Measurements from ENCODE around the gene CDKAL1. TPM values are rescaled to one million over a fixed set of nuclear protein-coding genes. Genes with fewer than 3 reads are reported as not detected.

CDKAL1 gene
- total RNA-seq, 2 experiments from 2014 or later, result 22.1 to 23.4 TPM

GRCh38 chr6:21208081-21208795 lies 674.0 kb downstream of the CDKAL1 start:
- Mint-ChIP-seq H3K9me3 (ENCODE audit: low read depth) (peaks cover 6% of the 10 kb centered on the region), H3K4me1 (peaks cover 2% of the 10 kb centered on the region), H3K27ac (no peak overlapping the region), H3K36me3 (ENCODE audit: low read depth) (peaks cover 59% of the 10 kb centered on the region), H3K4me3 (no peak overlapping the region), H3K27me3 (no peaks in the 10 kb centered on the region)
- no peak for ATAC-seq
- ChIA-PET POLR2A (no interaction called here), CTCF (no interaction called here)
- DNase-seq, result no peak
- intact Hi-C loops (cut with DNase I, micrococcal nuclease), result no loop called here

GRCh38 chr6:21208796-21209186 lies 674.5 kb downstream of the CDKAL1 start:
- intact Hi-C loops (cut with DNase I, micrococcal nuclease), result no loop called here
- Mint-ChIP-seq H3K4me3 (no peak overlapping the region), H3K27ac (no peak overlapping the region), H3K9me3 (ENCODE audit: low read depth) (peaks cover 6% of the 10 kb centered on the region), H3K36me3 (ENCODE audit: low read depth) (peaks cover 59% of the 10 kb centered on the region), H3K27me3 (no peaks in the 10 kb centered on the region), H3K4me1 (peaks cover 2% of the 10 kb centered on the region)
- CTCF ChIA-PET, result no interaction called here
- ATAC-seq (no peak), DNase-seq (no peak)
- POLR2A ChIA-PET, result no interaction called here

- peaks cover 53% of the 10 kb centered on the region for H3K36me3 Mint-ChIP-seq (ENCODE audit: low read depth)
- ATAC-seq (no peak), DNase-seq (no peak)
- H3K27me3 Mint-ChIP-seq, result no peaks in the 10 kb centered on the region
- ChIA-PET POLR2A (no interaction called here), CTCF (interaction anchor here (1.0 kb wide), 1 partner anchor 647 kb away, joined by 3 read pairs; no protein-coding TSS in a partner anchor)
- intact Hi-C loops (cut with DNase I, micrococcal nuclease), result no loop called here
- H3K4me3 Mint-ChIP-seq, result no peak overlapping the region
- no peak overlapping the region for H3K27ac Mint-ChIP-seq
- peaks cover 8% of the 10 kb centered on the region for H3K9me3 Mint-ChIP-seq (ENCODE audit: low read depth)
- peaks cover 2% of the 10 kb centered on the region for H3K4me1 Mint-ChIP-seq
Measured at GRCh38 chr6:21213492-21213891, 679.2 kb downstream of the CDKAL1 start.

- peaks cover 2% of the 10 kb centered on the region for H3K4me1 Mint-ChIP-seq
- H3K4me3 Mint-ChIP-seq, result no peak overlapping the region
- peaks cover 8% of the 10 kb centered on the region for H3K9me3 Mint-ChIP-seq (ENCODE audit: low read depth)
- no peak for ATAC-seq
- intact Hi-C loops (cut with DNase I, micrococcal nuclease), result no loop called here
- no peak for DNase-seq
- H3K36me3 Mint-ChIP-seq (ENCODE audit: low read depth), result peaks cover 48% of the 10 kb centered on the region
- ChIA-PET CTCF (interaction anchor here (0.6 kb wide), 1 partner anchor 1484 kb away, joined by 6 read pairs; no protein-coding TSS in a partner anchor), POLR2A (no interaction called here)
- H3K27ac Mint-ChIP-seq, result no peak overlapping the region
- H3K27me3 Mint-ChIP-seq, result no peaks in the 10 kb centered on the region
Measured at GRCh38 chr6:21214738-21215448, 680.6 kb downstream of the CDKAL1 start.

- Mint-ChIP-seq H3K27me3 (no peaks in the 10 kb centered on the region), H3K9me3 (ENCODE audit: low read depth) (peaks cover 3% of the 10 kb centered on the region), H3K4me1 (no peaks in the 10 kb centered on the region), H3K27ac (no peak overlapping the region), H3K36me3 (ENCODE audit: low read depth) (peaks cover 41% of the 10 kb centered on the region), H3K4me3 (no peak overlapping the region)
- CTCF ChIA-PET, result no interaction called here
- ATAC-seq (no peak), DNase-seq (no peak)
- intact Hi-C loops (cut with DNase I, micrococcal nuclease), result no loop called here
- POLR2A ChIA-PET, result no interaction called here
Measured at GRCh38 chr6:21219241-21219640, 685.0 kb downstream of the CDKAL1 start.

- intact Hi-C loops (cut with DNase I, micrococcal nuclease), result no loop called here
- DNase-seq (no peak), ATAC-seq (no peak)
- peaks cover 3% of the 10 kb centered on the region for H3K9me3 Mint-ChIP-seq (ENCODE audit: low read depth)
- ChIA-PET POLR2A (no interaction called here), CTCF (no interaction called here)
- H3K27me3 Mint-ChIP-seq, result no peaks in the 10 kb centered on the region
- no peak overlapping the region for H3K27ac Mint-ChIP-seq
- peaks cover 35% of the 10 kb centered on the region for H3K36me3 Mint-ChIP-seq (ENCODE audit: low read depth)
- H3K4me3 Mint-ChIP-seq, result no peak overlapping the region
- no peaks in the 10 kb centered on the region for H3K4me1 Mint-ChIP-seq
Measured at GRCh38 chr6:21219856-21220255, 685.6 kb downstream of the CDKAL1 start.

GRCh38 chr6:21220271-21220987 lies 686.2 kb downstream of the CDKAL1 start:
- Mint-ChIP-seq H3K4me1 (no peaks in the 10 kb centered on the region), H3K27ac (no peak overlapping the region), H3K9me3 (ENCODE audit: low read depth) (peaks cover 4% of the 10 kb centered on the region), H3K36me3 (ENCODE audit: low read depth) (peaks cover 31% of the 10 kb centered on the region), H3K4me3 (no peak overlapping the region), H3K27me3 (no peaks in the 10 kb centered on the region)
- CTCF ChIA-PET, result interaction anchor here (0.6 kb wide), 1 partner anchor 101 kb away, joined by 4 read pairs; no protein-coding TSS in a partner anchor
- intact Hi-C loops (cut with DNase I, micrococcal nuclease), result no loop called here
- ATAC-seq, result no peak
- no peak for DNase-seq
- POLR2A ChIA-PET, result interaction anchor here (0.6 kb wide), 1 partner anchor 452 kb away, joined by 6 read pairs; no protein-coding TSS in a partner anchor

- Mint-ChIP-seq H3K4me3 (no peak overlapping the region), H3K27me3 (no peaks in the 10 kb centered on the region), H3K36me3 (ENCODE audit: low read depth) (peaks cover 36% of the 10 kb centered on the region), H3K9me3 (ENCODE audit: low read depth) (peaks cover 3% of the 10 kb centered on the region), H3K4me1 (no peaks in the 10 kb centered on the region), H3K27ac (no peak overlapping the region)
- intact Hi-C loops (cut with DNase I, micrococcal nuclease), result no loop called here
- POLR2A ChIA-PET, result no interaction called here
- DNase-seq (no peak), ATAC-seq (no peak)
- CTCF ChIA-PET, result no interaction called here
Measured at GRCh38 chr6:21222656-21223055, 688.4 kb downstream of the CDKAL1 start.

GRCh38 chr6:21225912-21226311 lies 691.7 kb downstream of the CDKAL1 start:
- ChIA-PET CTCF (no interaction called here), POLR2A (no interaction called here)
- H3K27ac Mint-ChIP-seq, result no peak overlapping the region
- H3K27me3 Mint-ChIP-seq, result no peaks in the 10 kb centered on the region
- no peak overlapping the region for H3K4me3 Mint-ChIP-seq
- no peaks in the 10 kb centered on the region for H3K4me1 Mint-ChIP-seq
- peaks cover 43% of the 10 kb centered on the region for H3K36me3 Mint-ChIP-seq (ENCODE audit: low read depth)
- H3K9me3 Mint-ChIP-seq (ENCODE audit: low read depth), result peaks cover 3% of the 10 kb centered on the region
- DNase-seq, result no peak
- ATAC-seq, result no peak
- intact Hi-C loops (cut with DNase I, micrococcal nuclease), result no loop called here

- intact Hi-C loops (cut with DNase I, micrococcal nuclease), result no loop called here
- DNase-seq, result no peak
Measured at GRCh38 chr6:21227486-21227885, 693.2 kb downstream of the CDKAL1 start.

GRCh38 chr6:21228411-21228810 lies 694.2 kb downstream of the CDKAL1 start:
- intact Hi-C loops (cut with DNase I, micrococcal nuclease), result no loop called here
- ATAC-seq, result no peak
- Mint-ChIP-seq H3K27ac (no peak overlapping the region), H3K36me3 (ENCODE audit: low read depth) (peaks cover 54% of the 10 kb centered on the region), H3K9me3 (ENCODE audit: low read depth) (peaks cover 8% of the 10 kb centered on the region), H3K4me1 (no peaks in the 10 kb centered on the region), H3K4me3 (no peak overlapping the region), H3K27me3 (no peaks in the 10 kb centered on the region)
- ChIA-PET CTCF (no interaction called here), POLR2A (no interaction called here)
- no peak for DNase-seq

More at GRCh38 chr6:21227486-21227885, 693.2 kb downstream of the CDKAL1 start:
- Mint-ChIP-seq H3K36me3 (ENCODE audit: low read depth) (peaks cover 48% of the 10 kb centered on the region), H3K27me3 (no peaks in the 10 kb centered on the region), H3K27ac (no peak overlapping the region), H3K4me1 (no peaks in the 10 kb centered on the region), H3K9me3 (ENCODE audit: low read depth) (peaks cover 2% of the 10 kb centered on the region), H3K4me3 (no peak overlapping the region)
- ATAC-seq, result no peak
- CTCF ChIA-PET, result no interaction called here
- POLR2A ChIA-PET, result no interaction called here
